Measurements from ENCODE around the gene LYST.

Gene LYST

DNA sequence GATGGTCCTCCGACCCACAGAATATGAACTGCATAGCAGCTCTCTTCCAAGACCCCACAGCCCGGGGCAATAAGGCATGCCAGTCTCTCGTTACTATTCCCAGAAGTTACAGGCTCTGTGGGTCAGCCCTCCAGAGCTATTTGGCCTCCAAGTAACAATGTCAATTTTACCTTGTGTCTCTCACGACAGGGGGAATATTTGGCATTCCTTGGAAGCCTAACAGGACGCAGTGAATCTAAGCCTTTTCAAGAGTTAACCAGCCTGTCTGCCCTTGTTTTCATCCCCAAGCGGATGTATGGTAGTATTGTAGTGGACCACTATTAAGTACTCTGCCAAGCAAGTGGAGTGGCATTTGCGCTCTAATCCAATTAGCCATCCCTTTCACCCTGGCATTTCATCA is 192.7 kb downstream of the LYST start:
- H3K4me2 ChIP-seq (ENCODE audit: low read depth, low read length, poor library complexity, severe bottlenecking) = no peak overlapping the region
- no peak overlapping the region for H3K27ac ChIP-seq (ENCODE audit: low read depth, low read length)
- H3K9me3 ChIP-seq (ENCODE audit: insufficient read depth, low read length) = peaks cover 29% of the 10 kb centered on the region
- TF ChIP-seq, protein P1, sequence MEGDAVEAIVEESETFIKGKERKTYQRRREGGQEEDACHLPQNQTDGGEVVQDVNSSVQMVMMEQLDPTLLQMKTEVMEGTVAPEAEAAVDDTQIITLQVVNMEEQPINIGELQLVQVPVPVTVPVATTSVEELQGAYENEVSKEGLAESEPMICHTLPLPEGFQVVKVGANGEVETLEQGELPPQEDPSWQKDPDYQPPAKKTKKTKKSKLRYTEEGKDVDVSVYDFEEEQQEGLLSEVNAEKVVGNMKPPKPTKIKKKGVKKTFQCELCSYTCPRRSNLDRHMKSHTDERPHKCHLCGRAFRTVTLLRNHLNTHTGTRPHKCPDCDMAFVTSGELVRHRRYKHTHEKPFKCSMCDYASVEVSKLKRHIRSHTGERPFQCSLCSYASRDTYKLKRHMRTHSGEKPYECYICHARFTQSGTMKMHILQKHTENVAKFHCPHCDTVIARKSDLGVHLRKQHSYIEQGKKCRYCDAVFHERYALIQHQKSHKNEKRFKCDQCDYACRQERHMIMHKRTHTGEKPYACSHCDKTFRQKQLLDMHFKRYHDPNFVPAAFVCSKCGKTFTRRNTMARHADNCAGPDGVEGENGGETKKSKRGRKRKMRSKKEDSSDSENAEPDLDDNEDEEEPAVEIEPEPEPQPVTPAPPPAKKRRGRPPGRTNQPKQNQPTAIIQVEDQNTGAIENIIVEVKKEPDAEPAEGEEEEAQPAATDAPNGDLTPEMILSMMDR (IDR thresholded peaks at IDR 0.05; ENCODE audit: insufficient read depth, low read length, poor library complexity, severe bottlenecking) = no peak
- no peak for TF ChIP-seq EZH2phosphoT487 (conservative IDR thresholded peaks at IDR 0.05; ENCODE audit: low read length)
- no peak overlapping the region for H2AFZ ChIP-seq (ENCODE audit: low read depth, low read length, severe bottlenecking)
- no peaks in the 10 kb centered on the region for H3F3A ChIP-seq (ENCODE audit: insufficient read depth)
- H3K4me3 ChIP-seq (ENCODE audit: insufficient read depth, low read length, poor library complexity, severe bottlenecking) = no peak overlapping the region
- no peak overlapping the region for H3K9ac ChIP-seq (ENCODE audit: low read length)
- H3K36me3 ChIP-seq (ENCODE audit: low read length) = no peaks in the 10 kb centered on the region
- no peaks in the 10 kb centered on the region for H4K20me1 ChIP-seq (ENCODE audit: low read depth, low read length)
- no peaks in the 10 kb centered on the region for H3K27me3 ChIP-seq (ENCODE audit: low read length)
- H3K79me2 ChIP-seq (ENCODE audit: insufficient read depth, low read length) = no peaks in the 10 kb centered on the region
- H3K9me2 ChIP-seq (replicated peaks; ENCODE audit: insufficient read depth, low read length) = no peaks in the 10 kb centered on the region

DNA sequence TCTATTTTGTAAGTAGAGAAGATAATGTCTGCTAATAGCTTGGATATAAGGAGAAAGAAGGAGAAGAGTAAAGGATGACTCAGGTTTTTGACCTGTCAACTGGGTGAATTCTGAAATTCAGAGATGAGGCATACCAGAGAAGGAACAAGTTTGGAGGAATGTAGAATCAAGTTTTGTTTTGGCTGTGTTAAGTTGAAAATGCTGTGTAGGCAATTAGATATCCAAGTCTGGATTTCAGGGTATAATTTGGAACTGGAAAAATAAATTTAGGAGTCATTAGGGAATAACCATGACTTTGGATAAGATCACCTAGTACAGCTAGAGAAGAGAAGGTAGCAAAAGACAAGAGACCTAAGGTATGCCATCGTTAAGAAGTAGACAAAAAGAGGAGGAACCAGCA is 194.7 kb downstream of the LYST start:
- Histone ChIP-seq H3K9me3 (ENCODE audit: insufficient read depth, low read length) (peaks cover 29% of the 10 kb centered on the region), H3K4me3 (ENCODE audit: insufficient read depth, low read length, poor library complexity, severe bottlenecking) (no peak overlapping the region), H3K4me2 (ENCODE audit: low read depth, low read length, poor library complexity, severe bottlenecking) (no peak overlapping the region), H4K20me1 (ENCODE audit: low read depth, low read length) (no peaks in the 10 kb centered on the region), H3K27me3 (ENCODE audit: low read length) (no peaks in the 10 kb centered on the region), H3K79me2 (ENCODE audit: insufficient read depth, low read length) (no peaks in the 10 kb centered on the region), H3K9ac (ENCODE audit: low read length) (no peak overlapping the region), H3K9me2 (replicated peaks; ENCODE audit: insufficient read depth, low read length) (no peaks in the 10 kb centered on the region), H3K36me3 (ENCODE audit: low read length) (no peaks in the 10 kb centered on the region), H3K27ac (ENCODE audit: low read depth, low read length) (no peak overlapping the region), H2AFZ (ENCODE audit: low read depth, low read length, severe bottlenecking) (no peak overlapping the region), H3F3A (ENCODE audit: insufficient read depth) (no peaks in the 10 kb centered on the region)
- TF ChIP-seq EZH2phosphoT487 (conservative IDR thresholded peaks at IDR 0.05; ENCODE audit: low read length) = no peak
- TF ChIP-seq, protein P1 (IDR thresholded peaks at IDR 0.05; ENCODE audit: insufficient read depth, low read length, poor library complexity, severe bottlenecking) = no peak

DNA sequence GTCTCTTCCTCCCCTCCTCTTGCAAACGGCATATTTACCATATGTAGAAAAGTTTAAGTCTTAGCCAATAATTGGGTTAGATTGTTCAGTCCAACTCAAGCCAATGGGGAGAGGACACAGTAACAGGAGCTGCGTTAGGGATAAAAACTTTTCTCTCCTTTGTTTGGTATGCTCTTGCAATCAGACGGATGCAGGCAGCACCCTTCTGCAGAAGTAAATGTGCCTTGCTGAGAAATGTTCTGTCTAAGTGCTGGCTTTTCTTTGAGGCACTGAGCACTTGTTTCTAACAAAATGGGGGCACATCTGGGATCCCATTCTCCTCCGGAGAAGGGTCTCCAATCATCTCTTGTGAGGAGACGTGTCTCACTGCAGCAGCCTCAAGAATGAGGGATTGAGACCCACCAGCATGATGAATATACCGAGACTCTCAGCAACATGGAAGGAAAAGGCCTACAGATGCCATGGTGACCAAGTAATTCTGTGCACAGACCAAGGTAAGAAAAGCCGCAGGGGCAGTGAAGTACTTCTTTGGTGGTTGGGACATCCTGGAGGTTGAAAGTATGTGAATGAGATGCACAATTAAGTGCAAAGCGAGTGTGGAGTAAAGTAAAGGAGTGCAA is 196.4 kb downstream of the LYST start:
- Histone ChIP-seq H3K27ac (ENCODE audit: low read depth, low read length) (no peak overlapping the region), H2AFZ (ENCODE audit: low read depth, low read length, severe bottlenecking) (no peak overlapping the region), H3K4me3 (ENCODE audit: insufficient read depth, low read length, poor library complexity, severe bottlenecking) (no peak overlapping the region), H3F3A (ENCODE audit: insufficient read depth) (no peaks in the 10 kb centered on the region), H3K79me2 (ENCODE audit: insufficient read depth, low read length) (no peaks in the 10 kb centered on the region), H3K9me3 (ENCODE audit: insufficient read depth, low read length) (peaks cover 29% of the 10 kb centered on the region), H4K20me1 (ENCODE audit: low read depth, low read length) (no peaks in the 10 kb centered on the region), H3K4me2 (ENCODE audit: low read depth, low read length, poor library complexity, severe bottlenecking) (no peak overlapping the region), H3K9ac (ENCODE audit: low read length) (no peak overlapping the region), H3K9me2 (replicated peaks; ENCODE audit: insufficient read depth, low read length) (no peaks in the 10 kb centered on the region), H3K36me3 (ENCODE audit: low read length) (no peaks in the 10 kb centered on the region), H3K27me3 (ENCODE audit: low read length) (no peaks in the 10 kb centered on the region)
- no peak for TF ChIP-seq EZH2phosphoT487 (conservative IDR thresholded peaks at IDR 0.05; ENCODE audit: low read length)
- TF ChIP-seq, protein P1 (IDR thresholded peaks at IDR 0.05; ENCODE audit: insufficient read depth, low read length, poor library complexity, severe bottlenecking) = no peak
